Thoracic aorta (tissue), 2 donors: Measurements from ENCODE around the gene BPIFA2. TPM values are rescaled to one million over a fixed set of nuclear protein-coding genes. Genes with fewer than 3 reads are reported as not detected.

Experiments
- ATAC-seq: fragments of 150-250 bp; one replicate; pipeline ENCODE4 v1.8.0; 2017; ENCODE audit warnings: low read depth; ENCODE audit not compliant: insufficient number of reproducible peaks, low FRiP score
- DNase-seq: peaks from one replicate; pipeline ENCODE4 v3.0.0-alpha.2; 2020; ENCODE audit warnings: low spot score
- H3K27ac ChIP-seq, 2 donors: fragments of 200-600 bp; sonication (generic); 1 replicate in 1 of 2; 2 replicates in 1 of 2; pipeline ENCODE4 v1.5.1; 2016; ENCODE audit warnings: mild to moderate bottlenecking in 2 of 2, moderate library complexity in 2 of 2
- H3K27me3 ChIP-seq: fragments of 200-600 bp; sonication (generic); replicated peaks from 2 replicates; pipeline ENCODE4 v1.6.0; 2016; ENCODE audit warnings: mild to moderate bottlenecking; ENCODE audit not compliant: insufficient read depth
- H3K36me3 ChIP-seq: fragments of 200-600 bp; sonication (generic); one replicate; pipeline ENCODE4 v1.5.1; 2016
- H3K4me1 ChIP-seq, 2 donors: fragments of 200-600 bp; sonication (generic); 1 replicate in 1 of 2; 2 replicates in 1 of 2; pipeline versions ENCODE4 v1.5.1 to v1.6.0; 2016; ENCODE audit warnings: low read depth in 2 of 2, mild to moderate bottlenecking in 1 of 2; ENCODE audit not compliant: control insufficient read depth in 1 of 2
- H3K4me3 ChIP-seq: fragments of 200-600 bp; sonication (generic); 2 replicates; pipeline ENCODE4 v1.5.1; 2016; ENCODE audit warnings: mild to moderate bottlenecking
- H3K9me3 ChIP-seq: fragments of 200-600 bp; sonication (generic); 2 replicates; pipeline ENCODE4 v1.5.1; 2016
- CTCF ChIP-seq: fragments of 200-600 bp; sonication (generic); IDR thresholded peaks from one replicate; pipeline ENCODE4 v1.5.1; 2019; ENCODE audit warnings: antibody characterized with exemption
- total RNA-seq, 2 donors: library from RNA; depleted of rRNA; stranded (reverse); fragments of >200 nt; gene quantifications; one replicate each; pipeline versions ENCODE4 v1.1.0 to v1.2.3, GENCODE V29; 2016

Gene BPIFA2
- total RNA-seq, 2 donors from 2014 or later = not detected

GRCh38 chr20:33132513-33133372, 35.2 kb upstream of the BPIFA2 start:
- Histone ChIP-seq H3K4me3 (no peak overlapping the region), H3K4me1 (no peaks in the 10 kb centered on the region), H3K27ac (no peak overlapping the region), H3K27me3 (no peaks in the 10 kb centered on the region), H3K9me3 (no peaks in the 10 kb centered on the region), H3K36me3 (no peaks in the 10 kb centered on the region)
- ATAC-seq (no peak), DNase-seq (no peak)
- TF ChIP-seq CTCF = no peak

- H3K36me3 ChIP-seq = no peaks in the 10 kb centered on the region
- no peaks in the 10 kb centered on the region for H3K27me3 ChIP-seq
- H3K27ac ChIP-seq = no peak overlapping the region
- H3K4me3 ChIP-seq = no peak overlapping the region
- TF ChIP-seq CTCF = no peak
- no peak for DNase-seq
- no peaks in the 10 kb centered on the region for H3K9me3 ChIP-seq
- no peaks in the 10 kb centered on the region for H3K4me1 ChIP-seq
- ATAC-seq = no peak
These were observed 34.5 kb upstream of the BPIFA2 start for GRCh38 chr20:33133373-33133941.

- no peaks in the 10 kb centered on the region for H3K9me3 ChIP-seq
- H3K36me3 ChIP-seq = no peaks in the 10 kb centered on the region
- H3K4me1 ChIP-seq = no peaks in the 10 kb centered on the region
- H3K27me3 ChIP-seq = no peaks in the 10 kb centered on the region
- no peak overlapping the region for H3K4me3 ChIP-seq
- no peak for DNase-seq
- ATAC-seq = no peak
- no peak overlapping the region for H3K27ac ChIP-seq
- TF ChIP-seq CTCF = no peak
These were observed 30.8 kb upstream of the BPIFA2 start for GRCh38 chr20:33137195-33137594.

GRCh38 chr20:33139467-33139866, 28.5 kb upstream of the BPIFA2 start:
- no peaks in the 10 kb centered on the region for H3K9me3 ChIP-seq
- no peaks in the 10 kb centered on the region for H3K4me1 ChIP-seq
- ATAC-seq (no peak), DNase-seq (no peak)
- H3K27ac ChIP-seq = no peak overlapping the region
- TF ChIP-seq CTCF = no peak
- no peak overlapping the region for H3K4me3 ChIP-seq
- H3K27me3 ChIP-seq = no peaks in the 10 kb centered on the region
- H3K36me3 ChIP-seq = no peaks in the 10 kb centered on the region

GRCh38 chr20:33145521-33145920, 22.4 kb upstream of the BPIFA2 start:
- H3K27ac ChIP-seq = no peak overlapping the region
- DNase-seq = no peak
- no peak for TF ChIP-seq CTCF
- H3K36me3 ChIP-seq = no peaks in the 10 kb centered on the region
- no peaks in the 10 kb centered on the region for H3K27me3 ChIP-seq
- no peaks in the 10 kb centered on the region for H3K4me1 ChIP-seq
- no peak for ATAC-seq
- H3K4me3 ChIP-seq = no peak overlapping the region
- no peaks in the 10 kb centered on the region for H3K9me3 ChIP-seq
